ENCODE data around the gene NEO1.

NEO1 gene

GRCh38 chr15:73120269-73120668 lies 68.0 kb downstream of the NEO1 start:
- H3K27me3 ChIP-seq (ENCODE audit: insufficient read depth, low read length, poor library complexity): no peaks in the 10 kb centered on the region
- no peaks in the 10 kb centered on the region for H3K9me3 ChIP-seq (ENCODE audit: insufficient read depth, low read length, severe bottlenecking)
- H3K4me3 ChIP-seq (ENCODE audit: low read depth in 1 of 2, low read length in 2 of 2): no peak overlapping the region
- no peaks in the 10 kb centered on the region for H3K4me1 ChIP-seq (ENCODE audit: insufficient read depth, low read length)
- H3K9ac ChIP-seq (ENCODE audit: low read depth, low read length): no peak overlapping the region
- H3K79me2 ChIP-seq (ENCODE audit: insufficient read depth, low read length): no peaks in the 10 kb centered on the region
- no peaks in the 10 kb centered on the region for H3K36me3 ChIP-seq (ENCODE audit: insufficient read depth, low read length)
- no peak for TF ChIP-seq EZH2 (IDR thresholded peaks at IDR 0.05; ENCODE audit: borderline replicate concordance, low read depth, low read length, severe bottlenecking)
- DNase-seq (no peak), ATAC-seq (ENCODE audit: insufficient read depth, low read depth) (no peak)
- H4K20me1 ChIP-seq (ENCODE audit: insufficient read depth, low read length): no peaks in the 10 kb centered on the region
- no peak overlapping the region for H3K27ac ChIP-seq (ENCODE audit: low read length)
- H2AFZ ChIP-seq (ENCODE audit: low read depth, low read length): no peak overlapping the region
- H3K4me2 ChIP-seq (ENCODE audit: insufficient read depth, low read length): no peak overlapping the region

GRCh38 chr15:73125219-73125618 lies 73.0 kb downstream of the NEO1 start:
- H3K9me3 ChIP-seq (ENCODE audit: insufficient read depth, low read length, severe bottlenecking): no peaks in the 10 kb centered on the region
- no peaks in the 10 kb centered on the region for H3K27me3 ChIP-seq (ENCODE audit: insufficient read depth, low read length, poor library complexity)
- no peaks in the 10 kb centered on the region for H3K4me1 ChIP-seq (ENCODE audit: insufficient read depth, low read length)
- no peaks in the 10 kb centered on the region for H3K79me2 ChIP-seq (ENCODE audit: insufficient read depth, low read length)
- no peaks in the 10 kb centered on the region for H3K36me3 ChIP-seq (ENCODE audit: insufficient read depth, low read length)
- DNase-seq: no peak
- H4K20me1 ChIP-seq (ENCODE audit: insufficient read depth, low read length): no peaks in the 10 kb centered on the region
- no peak overlapping the region for H2AFZ ChIP-seq (ENCODE audit: low read depth, low read length)
- TF ChIP-seq EZH2 (IDR thresholded peaks at IDR 0.05; ENCODE audit: borderline replicate concordance, low read depth, low read length, severe bottlenecking): no peak
- no peak for TF ChIP-seq CTCF (IDR thresholded peaks at IDR 0.05; ENCODE audit: borderline replicate concordance, extremely low read depth, low read length, poor library complexity, severe bottlenecking)
- H3K4me2 ChIP-seq (ENCODE audit: insufficient read depth, low read length): no peak overlapping the region
- H3K27ac ChIP-seq (ENCODE audit: low read length): no peak overlapping the region
- no peak for ATAC-seq (ENCODE audit: insufficient read depth, low read depth)
- no peak overlapping the region for H3K9ac ChIP-seq (ENCODE audit: low read depth, low read length)
- H3K4me3 ChIP-seq (ENCODE audit: low read depth in 1 of 2, low read length in 2 of 2): no peak overlapping the region

- Histone ChIP-seq H3K27me3 (ENCODE audit: insufficient read depth, low read length, poor library complexity) (no peaks in the 10 kb centered on the region), H3K4me1 (ENCODE audit: insufficient read depth, low read length) (no peaks in the 10 kb centered on the region), H4K20me1 (ENCODE audit: insufficient read depth, low read length) (no peaks in the 10 kb centered on the region), H3K27ac (ENCODE audit: low read length) (no peak overlapping the region), H3K9ac (ENCODE audit: low read depth, low read length) (no peak overlapping the region), H3K4me3 (ENCODE audit: low read depth in 1 of 2, low read length in 2 of 2) (no peak overlapping the region), H3K36me3 (ENCODE audit: insufficient read depth, low read length) (no peaks in the 10 kb centered on the region), H3K79me2 (ENCODE audit: insufficient read depth, low read length) (no peaks in the 10 kb centered on the region), H2AFZ (ENCODE audit: low read depth, low read length) (no peak overlapping the region), H3K9me3 (ENCODE audit: insufficient read depth, low read length, severe bottlenecking) (no peaks in the 10 kb centered on the region), H3K4me2 (ENCODE audit: insufficient read depth, low read length) (no peak overlapping the region)
- DNase-seq (peak; percentile 24), ATAC-seq (ENCODE audit: insufficient read depth, low read depth) (peak; percentile 60; the same call in 1 of the 3 replicates)
- TF ChIP-seq CTCF (IDR thresholded peaks at IDR 0.05; ENCODE audit: borderline replicate concordance, extremely low read depth, low read length, poor library complexity, severe bottlenecking): peak; percentile 72
- TF ChIP-seq EZH2 (IDR thresholded peaks at IDR 0.05; ENCODE audit: borderline replicate concordance, low read depth, low read length, severe bottlenecking): no peak
These were observed 75.2 kb downstream of the NEO1 start for GRCh38 chr15:73127302-73127936.

- no peak overlapping the region for H3K4me2 ChIP-seq (ENCODE audit: insufficient read depth, low read length)
- H3K79me2 ChIP-seq (ENCODE audit: insufficient read depth, low read length): no peaks in the 10 kb centered on the region
- TF ChIP-seq CTCF (IDR thresholded peaks at IDR 0.05; ENCODE audit: borderline replicate concordance, extremely low read depth, low read length, poor library complexity, severe bottlenecking) (no peak), EZH2 (IDR thresholded peaks at IDR 0.05; ENCODE audit: borderline replicate concordance, low read depth, low read length, severe bottlenecking) (no peak)
- H3K4me3 ChIP-seq (ENCODE audit: low read depth in 1 of 2, low read length in 2 of 2): no peak overlapping the region
- no peak overlapping the region for H2AFZ ChIP-seq (ENCODE audit: low read depth, low read length)
- H3K27ac ChIP-seq (ENCODE audit: low read length): no peak overlapping the region
- ATAC-seq (ENCODE audit: insufficient read depth, low read depth) (no peak), DNase-seq (no peak)
- H3K36me3 ChIP-seq (ENCODE audit: insufficient read depth, low read length): no peaks in the 10 kb centered on the region
- no peaks in the 10 kb centered on the region for H3K4me1 ChIP-seq (ENCODE audit: insufficient read depth, low read length)
- H3K9me3 ChIP-seq (ENCODE audit: insufficient read depth, low read length, severe bottlenecking): no peaks in the 10 kb centered on the region
- H4K20me1 ChIP-seq (ENCODE audit: insufficient read depth, low read length): no peaks in the 10 kb centered on the region
- H3K27me3 ChIP-seq (ENCODE audit: insufficient read depth, low read length, poor library complexity): no peaks in the 10 kb centered on the region
- no peak overlapping the region for H3K9ac ChIP-seq (ENCODE audit: low read depth, low read length)
These were observed 78.6 kb downstream of the NEO1 start for GRCh38 chr15:73130830-73131229.
